B cell (primary cell): Measurements from ENCODE around the gene PI4KB. TPM values are rescaled to one million over a fixed set of nuclear protein-coding genes. Genes with fewer than 3 reads are reported as not detected.
"Not testable (repeated sequence)": the region's sequence is repeated elsewhere in the genome, so short reads cannot be mapped to it uniquely, and the experiment has no call there.

Experiments used
- ATAC-seq: fragments of 200-7000 bp; cut with Tn5 transposase; one replicate; pipeline ENCODE4 v1.10.0; 2021; ENCODE audit warnings: low read depth, mild to moderate bottlenecking, moderate number of reproducible peaks, moderate library complexity
- CTCF ChIA-PET: fragments of 350-600 bp; sonication (Branson Sonifier 250); formaldehyde crosslinking; loops from one replicate; lab custom pipeline; 2021; ENCODE audit warnings: antibody characterized with exemption, inconsistent platforms; lab: Charles Lee
- POLR2A ChIA-PET: fragments of 350-600 bp; sonication (Branson Sonifier 250); formaldehyde crosslinking; loops from one replicate; lab custom pipeline; 2021; ENCODE audit warnings: antibody characterized with exemption; lab: Charles Lee
- DNase-seq: peaks from one replicate; pipeline ENCODE4 v3.0.0; 2013
- H2AFZ ChIP-seq: 2 replicates; pipeline ENCODE4 v1.6.1; 2012; ENCODE audit warnings: mild to moderate bottlenecking, low read depth, low read length; ENCODE audit not compliant: insufficient read depth, poor library complexity, severe bottlenecking
- H3K27ac ChIP-seq, 2 donors: 1 replicate in 1 of 2; 2 replicates in 1 of 2; pipeline ENCODE4 v1.5.1; 2012 to 2013; ENCODE audit warnings: low read length in 2 of 2, mild to moderate bottlenecking in 2 of 2, moderate library complexity in 1 of 2
- H3K27me3 ChIP-seq, 4 experiments: fragments of 200-600 bp in 1 of 4; sonication (generic) in 1 of 4; replicated peaks in 1 of 4; 1 replicate in 2 of 4; 2 replicates in 2 of 4; pipeline versions ENCODE4 v1.6.1 to v1.7.0; 2013 to 2016; ENCODE audit warnings: low read length in 3 of 4, mild to moderate bottlenecking in 2 of 4, mixed read lengths in 1 of 4, moderate library complexity in 1 of 4; ENCODE audit not compliant: insufficient read depth in 4 of 4, control insufficient read depth in 3 of 4; ENCODE audit errors: control extremely low read depth in 1 of 4
- H3K36me3 ChIP-seq, 2 experiments: replicated peaks in 1 of 2; 1 replicate in 1 of 2; 2 replicates in 1 of 2; pipeline versions ENCODE4 v1.6.1 to v1.7.1; 2013; ENCODE audit warnings: low read length in 1 of 2; ENCODE audit not compliant: insufficient read depth in 2 of 2, control insufficient read depth in 1 of 2; ENCODE audit errors: control extremely low read depth in 1 of 2, extremely low read depth in 1 of 2
- H3K4me1 ChIP-seq, 2 donors: fragments of 200-600 bp in 1 of 2; sonication (generic) in 1 of 2; 1 replicate in 1 of 2; 2 replicates in 1 of 2; pipeline versions ENCODE4 v1.5.1 to v1.6.1; 2013 to 2017; ENCODE audit warnings: low read length in 2 of 2; ENCODE audit not compliant: control insufficient read depth in 2 of 2, insufficient read depth in 2 of 2
- H3K4me2 ChIP-seq: replicated peaks from 2 replicates; pipeline ENCODE3; 2012; ENCODE audit warnings: mild to moderate bottlenecking, low read depth, low read length; ENCODE audit not compliant: poor library complexity, severe bottlenecking
- H3K4me3 ChIP-seq, 5 experiments: fragments of 200-600 bp in 1 of 5; sonication (generic) in 1 of 5; 1 replicate in 3 of 5; 2 replicates in 2 of 5; pipeline versions ENCODE4 v1.5.1 to v1.7.0; 2011 to 2016; ENCODE audit warnings: low read length in 4 of 5, mild to moderate bottlenecking in 4 of 5, low read depth in 2 of 5, control low read depth in 1 of 5, moderate library complexity in 1 of 5; ENCODE audit not compliant: insufficient read depth in 1 of 5; ENCODE audit errors: control extremely low read depth in 1 of 5, extremely low read depth in 1 of 5
- H3K79me2 ChIP-seq: fragments of 200-600 bp; sonication (generic); one replicate; pipeline ENCODE4 v1.6.0; 2016; ENCODE audit warnings: low read length; ENCODE audit not compliant: control insufficient read depth, insufficient read depth
- H3K9ac ChIP-seq: fragments of 200-600 bp; sonication (generic); 2 replicates; pipeline ENCODE4 v1.6.1; 2017; ENCODE audit warnings: mild to moderate bottlenecking, low read length, moderate library complexity
- H3K9me3 ChIP-seq, 3 donors: one replicate each; pipeline versions ENCODE4 v1.6.1 to v1.7.1; 2013; ENCODE audit warnings: low read length in 2 of 3; ENCODE audit not compliant: control insufficient read depth in 2 of 3, insufficient read depth in 1 of 3; ENCODE audit errors: control extremely low read depth in 1 of 3
- H4K20me1 ChIP-seq: 2 replicates; pipeline ENCODE4 v1.6.0; 2012; ENCODE audit warnings: mild to moderate bottlenecking, low read length; ENCODE audit not compliant: insufficient read depth, control insufficient read depth, poor library complexity, severe bottlenecking
- H3K27ac Mint-ChIP-seq: one replicate; pipeline ENCODE4 v1.8.0; 2021; ENCODE audit warnings: mixed read lengths
- H3K27me3 Mint-ChIP-seq: one replicate; pipeline ENCODE4 v1.8.0; 2021; ENCODE audit warnings: mixed read lengths
- H3K4me1 Mint-ChIP-seq: one replicate; pipeline ENCODE4 v1.8.0; 2021; ENCODE audit warnings: mixed read lengths
- H3K4me3 Mint-ChIP-seq: one replicate; pipeline ENCODE4 v1.8.0; 2021; ENCODE audit warnings: mixed read lengths
- H3K9me3 Mint-ChIP-seq: one replicate; pipeline ENCODE4 v1.8.0; 2022; ENCODE audit warnings: mixed read lengths; ENCODE audit not compliant: insufficient read depth
- EZH2 ChIP-seq: IDR thresholded peaks from 2 replicates; pipeline ENCODE4 v1.6.1; 2012; ENCODE audit warnings: borderline replicate concordance, low read depth, mild to moderate bottlenecking, moderate library complexity, low read length; ENCODE audit not compliant: insufficient read depth, poor library complexity, severe bottlenecking
- WGBS: methylation state at CpG from one replicate; pipeline ENCODE4 v1.1.5; 2013; ENCODE audit warnings: missing lambda C conversion rate; ENCODE audit not compliant: insufficient coverage; 5-methylcytosine and 5-hydroxymethylcytosine counted together
- intact Hi-C: fragments of 100-400 bp; cut with micrococcal nuclease; formaldehyde crosslinking; loops from one replicate; pipeline ENCODE4 v1.10.0; 2022
- polyA plus RNA-seq: library from polyadenylated mRNA; depleted of rRNA; stranded (reverse); fragments of >200 nt; gene quantifications from 2 replicates; pipeline ENCODE4 v1.2.3, GENCODE V29; 2012
- total RNA-seq, 2 donors: library from RNA; stranded (reverse); fragments of 120-200 nt in 1 of 2; gene quantifications; 1 replicate in 1 of 2; 2 replicates in 1 of 2; pipeline versions ENCODE4 v1.2.3 to v1.2.4, GENCODE V29; 2013 to 2022
- TF ChIP-seq, protein P1 (sequence below): fragments of 200-600 bp; IDR thresholded peaks from one replicate; pipeline ENCODE4 v1.8.0; 2022; ENCODE audit warnings: antibody characterized with exemption, mild to moderate bottlenecking

PI4KB gene
- total and polyA plus RNA-seq, 2 donors (not counting 1 experiment from before 2014, with no cell fraction given) = 110 to 138 TPM

- WGBS = no CpG with 5 or more reads among the region's 2 CpGs
- CTCF ChIA-PET = interaction anchor here (5.1 kb wide), 1 partner anchor 16 kb away, joined by 24 read pairs; no protein-coding TSS in a partner anchor
- TF ChIP-seq EZH2 = no peak
- TF ChIP-seq, protein P1, sequence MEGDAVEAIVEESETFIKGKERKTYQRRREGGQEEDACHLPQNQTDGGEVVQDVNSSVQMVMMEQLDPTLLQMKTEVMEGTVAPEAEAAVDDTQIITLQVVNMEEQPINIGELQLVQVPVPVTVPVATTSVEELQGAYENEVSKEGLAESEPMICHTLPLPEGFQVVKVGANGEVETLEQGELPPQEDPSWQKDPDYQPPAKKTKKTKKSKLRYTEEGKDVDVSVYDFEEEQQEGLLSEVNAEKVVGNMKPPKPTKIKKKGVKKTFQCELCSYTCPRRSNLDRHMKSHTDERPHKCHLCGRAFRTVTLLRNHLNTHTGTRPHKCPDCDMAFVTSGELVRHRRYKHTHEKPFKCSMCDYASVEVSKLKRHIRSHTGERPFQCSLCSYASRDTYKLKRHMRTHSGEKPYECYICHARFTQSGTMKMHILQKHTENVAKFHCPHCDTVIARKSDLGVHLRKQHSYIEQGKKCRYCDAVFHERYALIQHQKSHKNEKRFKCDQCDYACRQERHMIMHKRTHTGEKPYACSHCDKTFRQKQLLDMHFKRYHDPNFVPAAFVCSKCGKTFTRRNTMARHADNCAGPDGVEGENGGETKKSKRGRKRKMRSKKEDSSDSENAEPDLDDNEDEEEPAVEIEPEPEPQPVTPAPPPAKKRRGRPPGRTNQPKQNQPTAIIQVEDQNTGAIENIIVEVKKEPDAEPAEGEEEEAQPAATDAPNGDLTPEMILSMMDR = no peak
- H3K27me3 Mint-ChIP-seq = no peaks in the 10 kb centered on the region
- no peak overlapping the region for H3K4me2 ChIP-seq
- no peaks in the 10 kb centered on the region for H3K79me2 ChIP-seq
- H3K27me3 ChIP-seq = no peaks in the 10 kb centered on the region
- ATAC-seq (no peak), DNase-seq (no peak)
- intact Hi-C loops = no loop called here
- H3K4me1 ChIP-seq = no peaks in the 10 kb centered on the region
- H3K9ac ChIP-seq = no peak overlapping the region
- H3K4me1 Mint-ChIP-seq = no peaks in the 10 kb centered on the region
- no peak overlapping the region for H3K4me3 Mint-ChIP-seq
- no peaks in the 10 kb centered on the region for H4K20me1 ChIP-seq
- no peak overlapping the region for H3K27ac ChIP-seq
- no peak overlapping the region for H3K27ac Mint-ChIP-seq
- no peak overlapping the region for H3K4me3 ChIP-seq
- POLR2A ChIA-PET = interaction anchor here (1.0 kb wide), 1 partner anchor 13 kb away, joined by 3 read pairs; no protein-coding TSS in a partner anchor
- H3K9me3 Mint-ChIP-seq = no peaks in the 10 kb centered on the region
- no peaks in the 10 kb centered on the region for H3K36me3 ChIP-seq
- H2AFZ ChIP-seq = no peak overlapping the region
- peaks cover 0 to 5% (median 0%) of the 10 kb centered on the region in 3 donors for H3K9me3 ChIP-seq
These were observed 29.5 kb upstream of the PI4KB start for GRCh38 chr1:151356696-151357095.

DNA sequence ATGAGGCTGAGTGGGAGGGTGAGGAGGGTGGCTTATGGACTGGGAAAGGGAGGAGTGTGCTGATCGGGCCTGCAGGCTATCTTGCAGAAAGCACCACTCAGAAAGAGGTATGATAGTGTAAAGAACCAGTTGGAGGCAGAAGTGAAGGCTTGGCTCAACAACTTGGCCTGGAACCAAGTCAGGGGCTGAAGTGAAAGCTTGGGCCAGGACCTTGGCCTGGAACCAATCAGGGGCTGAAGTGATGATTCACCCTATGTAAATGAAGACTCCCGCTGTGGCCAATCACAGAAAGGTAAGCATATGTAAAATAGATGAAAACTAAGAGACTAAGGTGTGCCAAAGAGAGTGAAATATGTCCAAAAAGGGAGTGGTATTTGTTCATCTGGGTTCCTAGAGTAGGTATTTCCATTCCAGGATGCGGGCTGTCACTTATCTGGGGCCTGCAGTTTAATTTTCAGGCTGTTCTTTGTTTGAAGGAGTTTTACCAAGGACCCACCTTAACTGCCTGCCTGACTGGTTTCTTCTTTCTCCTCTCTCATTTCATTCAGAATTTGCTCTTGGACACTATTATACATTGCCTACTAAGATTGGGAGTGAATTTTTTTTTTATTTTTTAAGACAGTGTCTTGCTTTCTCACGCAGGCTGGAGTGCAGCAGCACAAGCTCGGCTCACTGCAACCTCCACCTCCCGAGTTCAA is 25.0 kb upstream of the PI4KB start:
- CTCF ChIA-PET = interaction anchor here (3.4 kb wide), 1 partner anchor 12 kb away, joined by 23 read pairs; no protein-coding TSS in a partner anchor
- intact Hi-C loops = no loop called here
- peaks cover 14% of the 10 kb centered on the region for H3K79me2 ChIP-seq
- H3K4me3 Mint-ChIP-seq = no peak overlapping the region
- H3K4me1 Mint-ChIP-seq = peaks cover 12% of the 10 kb centered on the region
- H3K27ac Mint-ChIP-seq = no peak overlapping the region
- DNase-seq (no peak), ATAC-seq (no peak)
- H4K20me1 ChIP-seq = no peaks in the 10 kb centered on the region
- no peak overlapping the region for H3K4me2 ChIP-seq
- no peaks in the 10 kb centered on the region for H3K9me3 Mint-ChIP-seq
- peaks cover 10 to 14% of the 10 kb centered on the region in 2 donors for H3K4me1 ChIP-seq
- no peak overlapping the region for H3K27ac ChIP-seq
- no peaks in the 10 kb centered on the region for H3K36me3 ChIP-seq
- 100% methylated on average over 5 of the region's 6 CpGs for WGBS
- no peak overlapping the region for H3K9ac ChIP-seq
- H3K4me3 ChIP-seq = no peak overlapping the region
- no peak for TF ChIP-seq EZH2
- TF ChIP-seq, protein P1 = no peak
- H3K9me3 ChIP-seq = peaks cover 0 to 19% (median 4%) of the 10 kb centered on the region in 3 donors
- no peaks in the 10 kb centered on the region for H3K27me3 Mint-ChIP-seq
- POLR2A ChIA-PET = interaction anchor here (0.7 kb wide), 1 partner anchor 255 kb away, joined by 5 read pairs; no protein-coding TSS in a partner anchor
- no peak overlapping the region for H2AFZ ChIP-seq
- no peaks in the 10 kb centered on the region for H3K27me3 ChIP-seq

- intact Hi-C loops, DNase-seq, H3K9ac ChIP-seq, H3K4me3 ChIP-seq, H4K20me1 ChIP-seq, H3K9me3 Mint-ChIP-seq, H3K27ac Mint-ChIP-seq, H3K4me2 ChIP-seq, H3K4me3 Mint-ChIP-seq, H3K27me3 Mint-ChIP-seq, H3K27ac ChIP-seq, H3K27me3 ChIP-seq, ATAC-seq, H2AFZ ChIP-seq, H3K36me3 ChIP-seq: not testable (repeated sequence)
- ChIA-PET POLR2A (interaction anchor here (0.6 kb wide), 1 partner anchor 152 kb away, joined by 3 read pairs; no protein-coding TSS in a partner anchor), CTCF (interaction anchor here (0.9 to 3.4 kb wide), 5 partner anchors 10 to 52 kb away, joined by 3 to 23 read pairs (median 3); no protein-coding TSS in a partner anchor)
- WGBS = 95% methylated on average over 4 of the region's 9 CpGs
- peaks cover 29% of the 10 kb centered on the region for H3K4me1 Mint-ChIP-seq
- Histone ChIP-seq H3K4me1 (peaks cover 20 to 26% of the 10 kb centered on the region in 2 donors), H3K79me2 (peaks cover 30% of the 10 kb centered on the region), H3K9me3 (peaks cover 0 to 19% (median 4%) of the 10 kb centered on the region in 3 donors)
These were observed 23.1 kb upstream of the PI4KB start for GRCh38 chr1:151350323-151350722.
